Measurements from ENCODE around the gene KANSL1.
A peak's percentile ranks its signal among the peaks of the same experiment; 100 is the strongest.

The KANSL1 gene

GRCh38 chr17:46029627-46030026 is 163.6 kb downstream of the KANSL1 start:
- no peak for TF ChIP-seq Cebpa-rat (IDR thresholded peaks at IDR 0.05)

GRCh38 chr17:46028981-46029565 is 164.2 kb downstream of the KANSL1 start:
- Histone ChIP-seq H3K4me3 (no peak overlapping the region), H3K36me3 (peaks cover 54% of the 10 kb centered on the region), H3K9ac (no peak overlapping the region), H3K27me3 (no peaks in the 10 kb centered on the region), H3K9me3 (no peaks in the 10 kb centered on the region), H3K27ac (no peak overlapping the region), H3K4me1 (peaks cover 61% of the 10 kb centered on the region), H3K4me2 (0 out of 2 replicates have a peak overlapping the region, but pooled peaks have one; percentile 8), H4K20me1 (peaks cover 88% of the 10 kb centered on the region)
- TF ChIP-seq Cebpa-rat (IDR thresholded peaks at IDR 0.05): no peak

More at GRCh38 chr17:46029627-46030026, 163.6 kb downstream of the KANSL1 start:
- Histone ChIP-seq H3K4me1 (peaks cover 55% of the 10 kb centered on the region), H3K36me3 (peaks cover 60% of the 10 kb centered on the region), H3K27ac (no peak overlapping the region), H3K4me3 (no peak overlapping the region), H3K9ac (no peak overlapping the region), H3K4me2 (no peak overlapping the region), H3K27me3 (no peaks in the 10 kb centered on the region), H4K20me1 (peaks cover 93% of the 10 kb centered on the region), H3K9me3 (no peaks in the 10 kb centered on the region)

DNA sequence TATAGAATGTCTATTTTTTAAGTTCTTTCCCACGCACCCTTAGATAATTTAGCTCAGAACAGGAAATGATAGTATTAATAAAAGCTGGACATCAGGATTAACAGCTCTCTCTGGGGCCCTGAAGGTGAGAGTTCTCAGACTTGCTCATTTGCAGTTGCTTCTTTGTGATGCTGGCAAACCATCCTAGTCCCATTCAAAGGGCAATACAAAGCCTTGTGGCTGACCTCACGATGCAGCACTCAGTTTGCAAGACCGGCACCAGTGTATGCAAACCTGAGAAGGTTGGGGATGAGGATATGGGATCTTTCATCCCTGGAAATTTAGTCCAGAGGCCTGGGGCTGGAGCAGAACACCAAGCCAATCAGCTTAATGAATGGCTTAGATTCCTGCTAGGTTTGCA is 164.9 kb downstream of the KANSL1 start:
- H4K20me1 ChIP-seq: peaks cover 83% of the 10 kb centered on the region
- H3K9ac ChIP-seq: no peak overlapping the region
- peaks cover 47% of the 10 kb centered on the region for H3K36me3 ChIP-seq
- H3K27ac ChIP-seq: 0 out of 2 replicates have a peak overlapping the region, but pooled peaks have one; percentile 80
- H3K4me3 ChIP-seq: no peak overlapping the region
- TF ChIP-seq Cebpa-rat (IDR thresholded peaks at IDR 0.05): no peak
- peak overlapping the region; percentile 78; the same call in 1 of the 2 replicates for H3K4me2 ChIP-seq
- H3K27me3 ChIP-seq: no peaks in the 10 kb centered on the region
- H3K4me1 ChIP-seq: peaks cover 68% of the 10 kb centered on the region
- H3K9me3 ChIP-seq: no peaks in the 10 kb centered on the region

DNA sequence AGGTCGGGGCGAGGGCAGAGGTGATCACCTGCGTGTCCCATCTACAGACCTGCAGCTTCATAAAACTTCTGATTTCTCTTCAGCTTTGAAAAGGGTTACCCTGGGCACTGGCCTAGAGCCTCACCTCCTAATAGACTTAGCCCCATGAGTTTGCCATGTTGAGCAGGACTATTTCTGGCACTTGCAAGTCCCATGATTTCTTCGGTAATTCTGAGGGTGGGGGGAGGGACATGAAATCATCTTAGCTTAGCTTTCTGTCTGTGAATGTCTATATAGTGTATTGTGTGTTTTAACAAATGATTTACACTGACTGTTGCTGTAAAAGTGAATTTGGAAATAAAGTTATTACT is 165.3 kb downstream of the KANSL1 start:
- Histone ChIP-seq H4K20me1 (peaks cover 79% of the 10 kb centered on the region), H3K9ac (peak overlapping the region; percentile 22; the same call in 1 of the 2 replicates), H3K9me3 (no peaks in the 10 kb centered on the region), H3K4me1 (peaks cover 70% of the 10 kb centered on the region), H3K27ac (peak overlapping the region; percentile 80; the same call in 1 of the 2 replicates), H3K36me3 (peaks cover 43% of the 10 kb centered on the region), H3K4me3 (no peak overlapping the region), H3K27me3 (no peaks in the 10 kb centered on the region), H3K4me2 (peak overlapping the region; percentile 78)
- no peak for TF ChIP-seq Cebpa-rat (IDR thresholded peaks at IDR 0.05)

GRCh38 chr17:46027048-46027975 is 165.9 kb downstream of the KANSL1 start:
- peaks cover 41% of the 10 kb centered on the region for H3K36me3 ChIP-seq
- no peak for TF ChIP-seq Cebpa-rat (IDR thresholded peaks at IDR 0.05)

GRCh38 chr17:46026166-46027047 is 166.8 kb downstream of the KANSL1 start:
- Histone ChIP-seq H3K27ac (peak overlapping the region; percentile 80), H4K20me1 (peaks cover 67% of the 10 kb centered on the region), H3K9ac (peak overlapping the region; percentile 22; the same call in 1 of the 2 replicates), H3K4me3 (peak overlapping the region; percentile 30), H3K36me3 (peaks cover 34% of the 10 kb centered on the region), H3K4me1 (peaks cover 70% of the 10 kb centered on the region), H3K4me2 (peak overlapping the region; percentile 78), H3K27me3 (no peaks in the 10 kb centered on the region), H3K9me3 (no peaks in the 10 kb centered on the region)
- TF ChIP-seq Cebpa-rat (IDR thresholded peaks at IDR 0.05): no peak

More at GRCh38 chr17:46027048-46027975, 165.9 kb downstream of the KANSL1 start:
- peaks cover 70% of the 10 kb centered on the region for H3K4me1 ChIP-seq
- peaks cover 75% of the 10 kb centered on the region for H4K20me1 ChIP-seq
- H3K9ac ChIP-seq: peak overlapping the region; percentile 22; the same call in 1 of the 2 replicates
- H3K27ac ChIP-seq: peak overlapping the region; percentile 80
- H3K9me3 ChIP-seq: no peaks in the 10 kb centered on the region
- peak overlapping the region; percentile 78 for H3K4me2 ChIP-seq
- H3K27me3 ChIP-seq: no peaks in the 10 kb centered on the region
- H3K4me3 ChIP-seq: 0 out of 2 replicates have a peak overlapping the region, but pooled peaks have one; percentile 30

- Histone ChIP-seq H3K4me2 (peak overlapping the region; percentile 78), H3K9ac (peak overlapping the region; percentile 52), H3K27me3 (no peaks in the 10 kb centered on the region), H3K36me3 (peaks cover 26% of the 10 kb centered on the region), H3K9me3 (no peaks in the 10 kb centered on the region), H4K20me1 (peaks cover 60% of the 10 kb centered on the region), H3K4me1 (peaks cover 70% of the 10 kb centered on the region), H3K4me3 (peak overlapping the region; percentile 30; the same call in 1 of the 2 replicates), H3K27ac (peak overlapping the region; percentile 80)
- no peak for TF ChIP-seq Cebpa-rat (IDR thresholded peaks at IDR 0.05)
These were observed 167.6 kb downstream of the KANSL1 start for GRCh38 chr17:46025510-46026165.

GRCh38 chr17:46025060-46025459 is 168.2 kb downstream of the KANSL1 start:
- no peak for TF ChIP-seq Cebpa-rat (IDR thresholded peaks at IDR 0.05)
- no peak overlapping the region for H3K4me3 ChIP-seq
- no peaks in the 10 kb centered on the region for H3K9me3 ChIP-seq
- H3K36me3 ChIP-seq: peaks cover 21% of the 10 kb centered on the region; the same call in 1 of the 2 replicates
- H4K20me1 ChIP-seq: peaks cover 55% of the 10 kb centered on the region
- peaks cover 71% of the 10 kb centered on the region for H3K4me1 ChIP-seq
- no peaks in the 10 kb centered on the region for H3K27me3 ChIP-seq
- H3K4me2 ChIP-seq: peak overlapping the region; percentile 78
- peak overlapping the region; percentile 80 for H3K27ac ChIP-seq
- peak overlapping the region; percentile 52 for H3K9ac ChIP-seq

All from BLaER1 (cell line).